NCI-H128 (cell line): ENCODE measurements around the gene SLAMF1.
"Not testable (repeated sequence)": the region's sequence is repeated elsewhere in the genome, so short reads cannot be mapped to it uniquely, and the experiment has no call there.

Experiments
- DNase-seq: peaks from one replicate; lab custom pipeline; 2025; ENCODE audit not compliant: unreplicated experiment; lab: John Stamatoyannopoulos, UW

Gene SLAMF1

DNA sequence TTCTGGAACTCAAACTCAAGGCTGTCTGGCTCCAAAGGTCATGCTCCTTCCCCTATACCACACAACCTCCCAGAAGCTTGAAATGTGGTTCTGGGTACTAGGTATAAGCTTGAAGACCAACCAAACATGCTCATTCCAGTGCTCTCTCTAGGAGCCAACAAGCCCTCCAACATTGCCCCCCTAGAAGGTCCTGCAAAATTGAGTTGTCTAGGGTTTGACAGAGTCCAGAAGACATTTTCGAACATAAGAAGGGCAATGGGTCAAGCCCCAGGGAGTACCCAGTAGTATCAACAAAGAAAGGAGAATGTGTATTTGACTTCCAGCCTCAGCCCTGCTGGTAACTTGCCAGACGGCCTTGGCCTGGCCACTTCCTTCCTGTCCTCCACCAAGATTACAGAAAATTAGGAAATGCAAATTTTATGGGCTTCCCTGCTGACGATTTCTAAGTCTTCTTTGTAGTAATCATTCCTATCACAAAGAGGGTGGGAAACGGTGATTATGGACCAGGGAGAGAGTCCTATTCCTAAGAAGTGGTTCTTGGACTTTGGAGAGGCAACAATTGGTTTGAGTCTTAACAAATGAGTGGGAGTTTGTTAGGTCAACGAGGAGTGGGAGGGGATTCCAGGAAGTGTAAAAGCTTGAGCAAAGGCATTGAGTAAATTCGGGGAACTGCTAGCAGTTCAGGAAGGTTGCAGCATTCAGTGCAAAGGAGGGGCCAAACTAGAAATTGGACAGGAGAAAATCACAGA lies 18.7 kb upstream of the SLAMF1 start:
- DNase-seq, result no peak

DNA sequence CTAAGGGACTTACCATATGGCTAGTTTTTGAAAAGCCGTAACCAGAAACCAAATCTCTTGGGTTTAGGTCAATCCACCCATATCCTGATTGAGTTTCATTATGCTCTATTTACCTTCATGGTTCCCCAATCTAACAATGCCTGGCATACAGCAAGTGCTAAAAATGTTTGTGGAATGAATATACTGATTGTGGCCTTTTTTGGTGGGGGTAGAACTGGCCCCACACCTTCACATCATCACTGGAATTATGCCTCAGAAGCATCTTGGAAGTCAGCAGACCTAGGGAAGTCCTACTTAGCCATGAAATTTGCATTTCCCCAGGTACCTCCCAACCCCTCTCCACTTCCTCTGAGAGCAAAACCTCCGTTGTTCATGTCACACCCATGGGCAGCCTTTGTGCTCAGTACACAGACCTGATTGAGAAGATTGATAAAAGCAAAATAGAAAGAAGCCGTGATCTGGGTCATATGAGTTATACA lies 17.8 kb upstream of the SLAMF1 start:
- no peak for DNase-seq

- no peak for DNase-seq
Measured at GRCh38 chr1:160662910-160663309, 16.1 kb upstream of the SLAMF1 start.

DNA sequence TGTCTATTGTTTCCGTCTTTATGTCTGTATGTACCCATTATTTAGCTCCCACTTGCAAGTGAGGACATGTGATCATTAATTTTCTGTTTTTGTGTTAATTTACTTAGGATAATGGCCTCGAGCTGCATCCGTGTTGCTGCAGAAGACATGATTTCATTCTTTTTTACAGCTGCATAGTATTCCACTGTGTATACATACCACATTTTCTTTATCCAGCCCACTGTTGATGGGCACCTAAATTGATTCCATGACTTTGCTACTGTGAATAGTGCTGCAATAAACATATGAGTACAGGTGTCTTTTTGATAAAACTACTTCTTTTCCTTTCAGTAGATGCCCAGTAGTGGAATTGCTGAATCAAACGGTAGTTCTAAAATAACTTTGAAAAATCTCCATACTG lies 12.7 kb upstream of the SLAMF1 start:
- no peak for DNase-seq

DNA sequence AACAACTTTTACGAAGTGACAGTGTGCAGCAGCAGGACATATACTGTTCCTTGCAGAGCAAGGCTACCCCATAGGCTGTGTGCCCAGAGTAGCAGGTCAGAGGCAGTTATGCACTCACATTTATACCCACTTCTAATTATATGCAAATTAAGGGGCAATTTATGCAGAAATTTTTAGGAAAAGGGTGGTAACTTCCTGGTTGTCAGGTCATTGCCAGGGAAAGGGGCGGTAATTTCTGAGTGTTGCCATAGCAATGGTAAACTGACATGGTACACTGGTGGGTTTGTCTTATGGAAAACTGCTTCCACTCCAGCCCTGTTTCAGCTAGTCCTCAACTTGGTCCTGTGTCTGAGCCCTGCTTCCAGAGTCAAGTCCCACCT lies 12.0 kb upstream of the SLAMF1 start:
- DNase-seq, result no peak

DNA sequence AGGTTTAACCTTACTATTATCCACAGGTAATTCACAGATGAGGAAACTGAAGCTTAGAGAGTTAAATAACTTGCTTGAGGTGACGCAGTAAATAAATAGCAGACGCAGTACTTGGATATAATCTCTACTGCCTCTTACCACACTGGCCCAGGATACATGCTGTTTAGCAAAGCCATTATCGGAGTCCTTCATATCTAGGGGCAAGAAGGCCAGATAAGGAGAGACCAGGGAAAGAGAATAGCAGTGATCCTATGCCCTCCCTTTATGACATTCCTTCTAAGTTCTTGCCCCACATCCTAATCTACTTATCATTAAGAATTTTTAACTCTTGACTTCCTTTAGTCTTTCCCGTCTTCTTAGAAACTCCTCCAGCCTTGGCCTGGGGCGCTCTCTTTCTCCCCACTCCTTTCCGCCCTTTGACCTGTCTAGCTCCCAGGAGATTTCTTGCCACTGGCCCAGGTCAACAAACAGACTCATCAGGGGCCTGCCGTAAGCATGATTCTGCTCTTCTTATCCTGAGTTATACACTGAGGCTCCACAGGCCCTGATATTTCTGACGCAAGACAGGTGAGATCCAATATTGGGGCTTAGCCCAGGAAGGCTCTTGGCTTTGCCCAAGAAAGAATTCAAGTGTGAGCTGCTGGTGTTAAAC lies 11.4 kb upstream of the SLAMF1 start:
- no peak for DNase-seq

DNA sequence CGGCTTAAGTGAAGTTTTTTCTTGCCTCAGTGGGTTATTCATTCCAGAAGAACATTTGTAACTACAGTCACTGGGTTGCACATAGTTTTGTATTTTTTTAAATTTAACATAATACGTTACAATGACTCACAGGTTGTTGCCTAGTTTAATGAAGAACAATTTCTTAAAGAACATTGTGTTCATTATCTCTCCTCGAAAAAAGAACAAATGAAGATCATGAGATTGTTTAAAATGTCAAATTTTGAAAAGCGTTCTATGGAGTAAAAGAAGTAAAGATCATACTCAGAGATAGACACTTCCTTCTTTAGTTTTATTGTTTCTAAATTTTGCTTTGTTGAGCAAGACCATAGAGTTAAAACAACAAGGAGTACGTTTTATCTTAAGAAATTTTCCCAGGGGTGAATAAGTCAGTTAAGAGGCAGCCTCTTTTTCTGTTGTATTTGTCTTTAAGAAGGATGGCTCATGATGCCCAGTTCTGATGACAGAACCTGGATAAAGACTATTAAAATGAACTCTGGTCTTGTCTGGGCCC lies 10.5 kb upstream of the SLAMF1 start:
- no peak for DNase-seq

DNA sequence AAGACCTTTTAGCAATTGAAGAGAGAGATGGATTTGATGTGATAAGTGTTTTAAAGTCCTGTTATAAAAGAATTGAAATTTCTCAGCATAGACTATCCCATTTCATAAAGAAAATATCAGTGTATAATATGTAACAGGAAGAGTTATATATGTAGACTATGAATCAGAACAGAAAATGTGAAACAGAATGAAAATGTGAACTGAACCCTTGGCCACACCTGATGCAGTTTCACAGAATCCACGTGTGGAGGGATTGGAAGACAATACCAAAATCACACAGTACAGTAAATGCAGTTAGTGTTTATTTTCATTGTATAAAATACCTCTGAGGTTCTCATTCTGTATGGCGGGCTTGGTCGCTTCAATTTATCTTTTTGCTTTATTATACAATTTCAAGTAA lies 9.9 kb upstream of the SLAMF1 start:
- DNase-seq, result no peak

- DNase-seq, result no peak
Measured at GRCh38 chr1:160653620-160654016, 6.8 kb upstream of the SLAMF1 start.

GRCh38 chr1:160652924-160653619 lies 6.2 kb upstream of the SLAMF1 start:
- DNase-seq, result no peak

- not testable (repeated sequence) for DNase-seq
Measured at GRCh38 chr1:160652065-160652641, 5.3 kb upstream of the SLAMF1 start.

GRCh38 chr1:160651433-160652064 lies 4.7 kb upstream of the SLAMF1 start:
- no peak for DNase-seq

- no peak for DNase-seq
Measured at GRCh38 chr1:160647329-160647720, 481 bp upstream of the SLAMF1 start.

DNA sequence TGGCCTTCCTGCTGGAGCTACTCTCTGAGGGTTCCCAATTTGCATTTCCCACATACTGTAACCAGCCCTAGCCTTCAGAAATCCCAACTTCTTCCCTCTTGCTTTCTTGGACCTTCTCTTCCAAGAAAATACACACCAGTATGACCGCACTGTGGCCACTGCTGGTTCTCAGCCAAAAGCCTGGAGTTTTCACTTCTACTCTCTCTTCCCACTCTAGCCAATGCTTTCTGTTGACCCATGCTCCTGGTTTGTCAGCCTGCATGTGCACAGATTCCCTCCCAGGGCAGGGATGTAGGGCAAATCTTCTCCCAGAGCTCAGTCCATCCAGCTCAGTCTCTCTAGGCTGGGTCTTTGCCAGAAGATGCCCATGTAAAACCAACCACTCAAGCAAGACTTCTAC lies 664 bp downstream of the SLAMF1 start:
- no peak for DNase-seq

GRCh38 chr1:160645386-160646130 lies 1.3 kb downstream of the SLAMF1 start:
- DNase-seq, result no peak

DNA sequence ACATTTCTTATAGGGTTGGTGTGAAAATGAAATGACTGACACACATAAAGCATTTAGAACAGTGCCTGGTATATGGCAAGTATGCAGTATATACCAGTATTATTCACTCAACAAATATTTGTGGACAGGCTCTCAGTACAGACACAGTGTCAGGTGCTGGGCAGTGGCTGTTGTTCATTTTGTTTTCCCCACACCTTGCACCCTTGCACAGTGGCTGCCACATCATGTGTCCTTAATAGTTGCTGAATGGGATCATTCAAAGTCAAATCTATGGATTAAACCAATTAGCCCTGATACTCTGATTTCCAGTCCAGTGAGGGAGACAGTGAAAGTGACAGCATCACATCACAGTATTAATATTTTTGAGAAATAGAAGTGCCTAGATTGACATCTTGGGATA lies 2.4 kb downstream of the SLAMF1 start:
- DNase-seq, result no peak

- no peak for DNase-seq
Measured at GRCh38 chr1:160643138-160643537, 3.7 kb downstream of the SLAMF1 start.

GRCh38 chr1:160642281-160642644 lies 4.6 kb downstream of the SLAMF1 start:
- no peak for DNase-seq

GRCh38 chr1:160641323-160642280 lies 5.2 kb downstream of the SLAMF1 start:
- no peak for DNase-seq
